GDM1 (cell line): ENCODE results near the gene ABCA2.
A peak's percentile ranks its signal among the peaks of the same experiment; 100 is the strongest.
"Not testable (repeated sequence)": the region's sequence is repeated elsewhere in the genome, so short reads cannot be mapped to it uniquely, and the experiment has no call there.

Experiments used
- DNase-seq: peaks from one replicate; lab custom pipeline; 2025; lab: John Stamatoyannopoulos, UW

Gene ABCA2

DNA sequence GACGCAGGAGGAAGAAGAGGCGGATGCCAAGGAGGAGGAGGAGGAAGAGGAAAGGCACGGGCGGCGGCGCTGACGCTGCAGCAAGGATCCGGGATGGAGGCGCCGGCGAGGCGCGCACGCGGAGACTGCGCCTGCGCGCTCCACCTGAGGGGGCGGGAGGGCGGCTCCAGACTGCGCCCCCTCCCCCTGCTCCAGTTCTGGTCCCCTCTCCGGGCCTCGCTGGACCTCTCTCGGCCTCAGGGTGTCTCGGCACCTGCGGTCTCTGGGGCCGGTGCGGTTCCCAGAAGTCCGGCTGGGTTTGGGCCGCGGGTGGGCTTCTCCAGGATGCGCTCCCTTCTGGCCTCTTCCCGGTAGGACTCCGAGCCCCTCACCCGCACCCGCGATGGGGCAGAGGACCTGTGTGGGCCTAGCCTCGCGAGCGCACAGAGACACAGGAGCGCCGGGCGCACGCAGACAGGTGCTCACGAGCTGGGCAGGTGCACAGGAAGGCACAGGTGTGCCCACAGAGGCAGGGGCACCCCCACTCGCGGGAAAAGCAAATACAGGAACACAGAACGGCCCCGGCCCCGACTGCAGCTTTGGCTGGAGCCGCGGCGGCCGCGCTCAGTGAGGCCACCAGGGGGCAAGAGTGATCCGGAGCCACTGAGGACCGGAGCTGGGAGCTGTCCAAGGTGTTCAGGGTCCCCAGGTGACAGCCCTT lies 18.2 kb upstream of the ABCA2 start, which contains the start of gene NPDC1:
Gene NPDC1, minus strand, starts transcription at position 90 of the 700 bp plus-strand sequence. CDS start 188 bp downstream, outside the sequence.
- peak; percentile 73 for DNase-seq

DNA sequence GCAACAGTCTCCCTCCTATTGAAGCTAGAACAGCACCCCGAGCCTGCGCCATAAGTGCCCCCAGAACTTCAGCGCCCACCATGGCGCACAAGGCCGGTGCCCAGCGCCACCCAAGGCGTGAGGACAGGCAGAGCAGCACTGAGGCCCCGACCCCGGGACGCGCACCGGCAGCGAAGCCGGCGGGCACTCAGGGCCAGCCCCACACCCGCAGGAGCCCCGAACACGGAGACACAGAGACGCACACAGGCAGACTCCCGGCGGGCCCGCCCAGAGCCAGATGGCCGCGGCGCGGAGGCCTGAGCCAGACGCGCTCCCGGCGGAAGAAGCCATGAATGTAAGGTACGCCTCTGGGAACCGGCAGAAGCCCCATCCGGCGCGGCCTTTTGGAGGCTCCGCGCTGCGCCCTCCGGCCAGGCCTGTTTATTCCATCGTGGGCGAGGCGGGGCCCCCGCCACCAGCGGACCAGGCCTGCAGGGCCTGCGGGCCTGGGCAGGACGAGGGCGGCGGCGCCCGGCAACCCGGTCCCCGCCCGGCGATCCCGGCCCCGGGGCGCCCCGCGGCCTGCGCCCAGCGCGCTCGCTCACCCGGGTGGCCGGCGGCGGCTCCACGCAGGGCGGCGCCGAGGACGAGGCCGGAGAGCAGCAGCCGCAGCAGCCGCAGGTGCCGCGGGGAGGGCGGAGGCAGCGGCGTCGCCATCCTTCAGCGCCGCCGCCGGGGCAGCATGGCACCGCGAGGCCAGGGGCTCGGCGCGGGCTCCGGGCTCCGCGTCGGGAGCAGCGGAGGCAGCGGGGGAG lies 17.5 kb upstream of the ABCA2 start:
- DNase-seq: no peak

DNA sequence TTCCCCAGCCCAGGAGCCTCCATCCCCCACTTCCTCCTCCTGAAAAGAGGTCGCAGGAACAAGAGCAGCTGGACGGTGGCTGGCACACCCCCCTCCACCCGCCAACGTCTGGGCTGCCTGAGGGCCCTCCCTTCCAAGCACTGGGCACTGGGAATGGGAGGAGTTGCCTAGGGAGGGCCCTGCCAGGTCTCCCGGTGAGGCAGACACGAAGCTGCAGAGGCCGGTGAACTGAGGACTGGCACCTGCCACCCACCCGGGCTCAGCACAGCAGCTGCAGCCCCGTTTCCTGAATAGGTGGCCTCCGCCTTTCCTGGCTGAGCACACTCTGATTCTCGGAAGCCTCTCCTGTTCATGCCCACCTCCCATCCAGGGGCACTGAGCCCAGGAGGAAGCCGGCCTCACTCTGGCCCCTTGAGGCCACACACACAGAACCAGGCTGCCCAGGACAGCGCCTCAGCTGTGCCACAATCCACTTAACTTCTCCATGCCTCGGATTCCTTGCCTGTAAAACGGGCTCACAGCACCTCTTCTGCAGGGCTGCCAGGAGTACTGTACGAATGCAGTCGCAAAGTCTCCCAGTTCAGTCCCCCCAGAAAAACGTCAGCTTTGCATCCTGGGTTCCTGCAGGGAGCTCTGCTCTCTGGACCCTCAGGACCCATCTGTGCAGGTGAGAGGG lies 16.6 kb upstream of the ABCA2 start:
- no peak for DNase-seq

DNA sequence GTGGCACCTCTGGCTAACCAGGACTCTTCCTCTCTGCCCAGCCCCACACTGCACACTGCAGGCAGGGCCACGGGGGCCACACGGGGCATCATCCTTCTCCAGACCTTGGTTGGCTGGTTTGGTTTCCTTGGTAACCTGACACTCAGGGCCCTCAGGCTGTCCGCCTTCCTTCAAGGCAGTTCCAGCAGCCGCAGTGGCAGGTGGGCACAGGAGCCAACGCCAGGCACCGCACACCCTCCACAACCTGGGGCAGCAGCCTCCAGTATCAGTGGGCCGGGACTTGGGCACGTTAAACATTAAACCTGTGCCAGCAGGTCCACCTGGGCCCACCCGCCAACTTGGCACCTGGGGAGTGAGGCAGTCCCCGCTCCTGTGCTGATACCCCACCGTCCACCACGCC lies 16.0 kb upstream of the ABCA2 start:
- no peak for DNase-seq

DNA sequence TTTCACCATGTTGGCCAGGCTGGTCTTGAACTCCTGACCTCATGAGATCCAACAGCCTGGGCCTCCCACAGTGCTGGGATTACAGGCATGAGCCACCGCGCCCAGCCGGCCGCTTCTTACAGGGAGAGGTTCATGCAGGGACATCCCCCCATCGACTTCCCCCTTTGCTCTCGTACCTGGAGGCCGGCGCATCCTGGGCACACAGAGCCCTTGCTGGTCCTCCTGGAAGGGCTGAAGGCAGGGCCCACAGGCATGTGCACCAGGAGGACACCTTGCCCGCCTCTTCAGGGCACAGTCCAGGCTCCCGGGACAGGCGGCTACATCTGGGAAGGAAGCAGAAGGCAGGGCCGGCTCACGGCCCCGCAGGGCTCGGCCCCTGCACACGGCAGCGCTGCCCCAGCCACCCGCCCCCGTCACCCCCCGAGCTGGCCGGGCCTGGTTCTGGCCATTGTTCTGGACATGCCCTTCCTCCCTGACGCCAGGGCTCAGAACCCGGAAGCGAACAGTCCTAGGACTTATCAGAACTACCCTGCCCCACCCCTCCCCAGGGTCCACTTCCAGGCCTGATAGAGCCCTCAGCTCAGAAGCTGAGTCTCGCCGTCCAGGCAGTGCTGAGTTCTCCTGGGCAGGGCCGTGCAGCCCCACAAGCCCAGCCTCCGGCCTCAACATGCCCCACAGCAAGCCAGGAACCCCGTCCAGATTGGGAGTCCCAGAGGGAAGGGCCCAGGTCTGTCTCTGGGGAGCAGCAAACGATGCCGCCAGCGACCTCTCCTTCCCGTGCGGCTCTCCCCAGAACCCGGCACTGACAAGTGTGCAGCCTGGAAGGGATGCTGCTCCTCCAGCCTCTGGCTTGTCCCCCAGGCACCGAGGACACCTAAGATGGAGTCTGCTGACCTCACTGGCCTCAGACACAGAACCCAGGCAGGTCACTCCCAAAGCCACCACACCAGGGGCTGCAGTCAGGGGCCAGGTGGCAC lies 15.0 kb upstream of the ABCA2 start:
- DNase-seq: no peak

DNA sequence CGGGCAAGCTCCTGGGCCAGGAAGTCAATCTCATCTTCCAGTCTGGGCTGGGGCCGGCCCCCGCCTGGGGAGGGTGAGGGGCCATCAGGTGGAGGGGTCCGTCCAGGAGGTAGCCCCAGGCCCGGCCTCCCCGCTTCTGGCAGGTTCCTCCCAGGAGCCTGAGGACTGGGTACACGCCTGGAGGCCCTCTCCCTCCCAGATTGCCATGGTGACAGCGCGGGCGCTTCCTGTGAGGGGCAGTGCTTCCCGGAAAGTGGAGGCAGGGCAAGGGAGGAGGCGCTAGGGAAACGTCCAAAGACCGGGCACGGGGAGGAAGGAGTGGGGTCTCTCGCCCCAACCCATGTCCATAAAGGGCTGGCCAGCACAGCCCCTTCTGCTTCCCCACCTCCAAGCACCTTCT lies 13.1 kb upstream of the ABCA2 start:
- no peak for DNase-seq

DNA sequence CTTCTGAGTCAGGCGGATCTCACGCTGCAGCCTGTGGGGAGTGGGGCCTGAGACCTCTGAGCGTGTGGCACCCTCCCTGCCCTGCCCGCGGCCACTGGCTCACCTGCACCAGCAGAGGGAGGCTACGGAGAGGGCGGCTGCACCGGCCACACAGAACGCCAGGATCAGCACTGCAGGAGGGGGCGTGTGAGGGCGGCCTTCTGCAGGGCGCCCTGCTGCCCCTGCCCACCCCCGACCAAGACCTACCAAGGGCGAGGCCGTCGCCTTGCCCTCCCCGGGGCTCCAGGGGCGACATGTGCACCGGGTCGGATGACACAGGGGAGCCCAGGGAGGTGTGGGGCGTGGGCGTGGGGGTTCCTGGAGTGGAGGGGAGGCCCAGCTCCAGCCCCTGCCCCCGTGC lies 12.5 kb upstream of the ABCA2 start:
- DNase-seq: no peak

DNA sequence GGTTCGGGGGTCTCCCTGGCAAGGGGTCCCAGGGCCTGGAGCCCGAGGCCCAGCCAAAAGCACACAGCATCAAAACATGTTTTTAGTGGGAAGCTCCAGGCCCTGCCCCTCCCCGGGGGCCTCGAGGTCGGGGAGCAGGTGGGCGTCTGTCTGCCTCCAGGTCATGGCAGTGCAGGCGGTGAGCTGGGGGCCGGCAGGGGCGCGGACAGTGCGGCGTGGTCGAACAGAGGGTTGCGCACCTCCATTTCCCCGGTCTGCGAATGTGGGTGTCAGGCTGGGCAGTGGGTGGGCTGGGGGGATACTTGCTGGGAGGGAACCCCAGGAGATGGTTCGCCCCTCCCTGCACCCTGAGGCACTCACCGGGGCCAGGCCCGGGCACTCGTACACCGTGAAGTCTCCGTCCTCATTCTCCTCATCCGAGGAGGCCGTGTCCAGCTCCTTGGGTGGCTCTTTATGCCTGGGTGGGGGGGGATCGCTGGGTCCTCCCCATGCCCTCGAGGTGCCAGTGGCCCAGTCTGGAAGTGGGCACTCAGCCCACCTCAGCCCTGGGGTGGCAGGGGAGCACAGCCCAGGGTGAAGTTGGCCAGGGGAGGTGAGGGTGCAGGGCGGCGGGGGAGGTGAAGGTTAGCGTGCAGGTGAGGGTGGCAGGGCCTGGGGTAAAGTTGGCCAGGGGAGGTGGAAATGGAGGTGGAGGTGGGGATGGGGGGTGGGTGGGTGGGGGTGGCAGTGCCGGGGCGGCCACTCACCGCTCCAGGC lies 11.8 kb upstream of the ABCA2 start:
- DNase-seq: no peak

DNA sequence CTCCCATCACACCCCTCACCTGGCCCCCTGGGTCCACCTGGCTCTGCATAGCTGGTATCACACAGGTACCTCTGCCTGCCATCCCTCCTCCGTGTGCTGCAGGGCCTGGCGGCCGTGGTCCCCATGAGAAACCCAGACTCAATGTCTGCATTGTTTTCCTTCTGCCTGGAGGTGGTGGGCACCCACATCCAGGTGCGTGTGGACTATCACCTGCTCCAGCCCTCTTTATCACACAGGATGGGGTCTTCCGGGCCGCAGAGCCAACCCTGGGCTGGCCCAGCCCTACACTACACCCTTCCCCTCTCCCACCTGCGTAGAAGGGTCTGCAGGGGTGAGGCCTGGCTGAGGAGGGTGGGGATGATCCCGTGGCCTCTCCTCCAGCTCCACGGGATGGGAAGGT lies 10.9 kb upstream of the ABCA2 start:
- no peak for DNase-seq

DNA sequence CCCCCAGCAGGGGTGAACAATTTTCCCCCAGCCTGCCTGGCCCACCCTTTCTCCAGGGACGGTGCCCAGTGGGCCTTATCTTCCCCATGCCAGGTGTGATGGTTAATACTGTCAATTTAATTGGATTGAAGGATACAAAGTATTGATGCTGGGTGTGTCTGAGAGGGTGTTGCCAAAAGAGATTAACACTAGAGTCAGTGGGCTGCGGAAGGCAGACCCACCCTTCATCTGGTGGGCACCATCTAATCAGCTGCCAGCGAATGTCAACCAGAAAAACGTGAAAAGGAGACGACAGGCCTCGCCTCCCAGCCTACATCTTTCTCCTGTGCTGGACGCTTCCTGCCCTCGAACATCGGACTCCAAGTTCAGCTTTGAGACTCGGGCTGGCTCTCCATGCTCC lies 9.4 kb upstream of the ABCA2 start:
- no peak for DNase-seq

DNA sequence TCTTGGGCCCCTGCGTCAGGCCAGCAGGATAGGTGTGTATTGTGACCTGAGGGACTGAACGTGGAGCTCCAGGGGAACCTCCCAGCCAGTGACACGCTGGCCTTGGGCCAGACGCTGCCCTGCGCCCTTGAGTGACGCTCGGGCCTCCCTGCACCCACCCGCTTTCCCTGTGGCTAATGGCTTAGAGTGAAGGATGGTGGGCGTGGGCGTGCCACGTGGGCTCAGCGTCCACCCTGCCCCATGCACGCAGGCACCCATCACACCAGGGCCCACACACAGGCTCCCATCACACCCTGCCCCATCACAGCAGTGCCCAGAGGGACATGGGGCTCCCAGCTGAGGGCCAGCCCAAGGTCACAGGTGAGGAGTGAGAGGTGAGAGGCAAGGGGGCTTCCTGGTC lies 9.0 kb upstream of the ABCA2 start:
- no peak for DNase-seq

DNA sequence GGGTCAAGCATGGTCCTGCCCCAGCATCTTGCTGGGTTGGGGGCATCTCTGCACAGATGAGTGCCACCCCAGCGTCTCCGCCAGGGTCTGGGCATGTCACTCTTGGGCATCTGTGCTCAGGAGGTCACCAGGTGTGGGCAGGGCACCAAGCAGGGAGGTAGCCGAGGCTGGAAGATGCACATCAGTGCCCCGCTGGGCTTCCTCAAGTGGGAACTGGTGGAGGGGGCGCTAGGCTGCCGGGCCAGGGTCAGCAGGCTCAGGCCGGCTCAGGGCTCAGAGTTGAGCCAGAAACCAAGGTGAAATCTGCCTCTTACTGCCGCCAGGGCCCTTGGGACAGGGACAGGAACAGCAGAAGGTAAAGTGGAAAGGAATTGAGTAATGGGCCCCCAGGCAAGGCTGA lies 7.9 kb upstream of the ABCA2 start:
- DNase-seq: no peak

DNA sequence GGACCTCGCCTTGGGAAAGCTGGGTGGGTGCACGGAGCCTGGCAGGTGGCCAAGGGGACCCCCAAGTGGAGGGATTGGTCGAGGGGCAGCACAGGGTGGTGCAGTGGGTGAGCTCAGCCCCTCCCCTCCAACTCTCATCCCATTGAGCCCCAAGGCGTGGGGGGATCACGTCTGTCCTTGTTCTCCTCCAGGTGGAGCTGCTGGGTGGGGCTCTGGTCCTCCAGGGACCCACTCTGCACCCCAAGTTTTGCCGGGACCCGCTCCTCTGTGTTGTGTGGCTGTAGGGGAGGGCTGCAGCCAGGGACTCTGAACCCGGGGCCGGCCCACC lies 7.4 kb upstream of the ABCA2 start:
- no peak for DNase-seq

DNA sequence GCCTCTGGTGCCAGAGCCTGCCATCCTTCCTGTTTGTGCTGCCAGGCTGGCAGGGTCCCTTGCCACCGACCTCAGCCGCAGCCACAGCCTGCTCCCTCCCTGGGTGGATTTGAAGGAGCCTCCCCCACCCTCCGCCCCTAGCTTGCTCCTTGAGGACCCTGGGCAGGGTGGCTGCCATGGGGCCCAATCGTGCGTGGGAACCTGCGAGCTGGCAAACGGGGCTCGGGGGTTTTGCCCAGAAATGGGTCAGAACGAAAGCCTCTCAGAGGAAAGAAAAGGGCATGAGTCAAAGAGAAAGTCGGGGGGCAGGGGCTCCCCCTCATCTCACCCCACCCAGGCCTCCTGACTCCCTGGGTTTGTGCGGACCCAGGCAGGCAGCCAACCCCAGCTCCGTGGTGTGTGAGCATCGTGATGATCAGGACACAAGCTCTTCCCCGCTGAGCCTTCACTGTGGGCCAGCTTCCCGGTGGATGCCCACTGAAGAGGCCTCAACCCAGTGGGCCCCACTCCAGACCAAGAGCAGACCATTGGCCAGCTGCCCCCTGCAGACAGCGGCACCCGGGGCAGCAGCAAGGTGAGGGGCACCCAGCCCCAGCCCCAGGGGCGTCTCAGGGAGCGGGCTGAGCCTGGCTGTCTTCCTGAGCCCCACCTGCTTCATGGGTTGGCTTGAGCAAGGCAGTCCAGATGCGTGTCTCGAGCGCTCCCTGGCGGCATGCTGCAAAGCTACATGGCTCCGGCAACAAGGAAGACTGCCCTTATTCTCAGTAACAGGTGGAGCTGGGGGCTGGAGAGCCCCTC lies 6.9 kb upstream of the ABCA2 start:
- DNase-seq: peak; percentile 80

DNA sequence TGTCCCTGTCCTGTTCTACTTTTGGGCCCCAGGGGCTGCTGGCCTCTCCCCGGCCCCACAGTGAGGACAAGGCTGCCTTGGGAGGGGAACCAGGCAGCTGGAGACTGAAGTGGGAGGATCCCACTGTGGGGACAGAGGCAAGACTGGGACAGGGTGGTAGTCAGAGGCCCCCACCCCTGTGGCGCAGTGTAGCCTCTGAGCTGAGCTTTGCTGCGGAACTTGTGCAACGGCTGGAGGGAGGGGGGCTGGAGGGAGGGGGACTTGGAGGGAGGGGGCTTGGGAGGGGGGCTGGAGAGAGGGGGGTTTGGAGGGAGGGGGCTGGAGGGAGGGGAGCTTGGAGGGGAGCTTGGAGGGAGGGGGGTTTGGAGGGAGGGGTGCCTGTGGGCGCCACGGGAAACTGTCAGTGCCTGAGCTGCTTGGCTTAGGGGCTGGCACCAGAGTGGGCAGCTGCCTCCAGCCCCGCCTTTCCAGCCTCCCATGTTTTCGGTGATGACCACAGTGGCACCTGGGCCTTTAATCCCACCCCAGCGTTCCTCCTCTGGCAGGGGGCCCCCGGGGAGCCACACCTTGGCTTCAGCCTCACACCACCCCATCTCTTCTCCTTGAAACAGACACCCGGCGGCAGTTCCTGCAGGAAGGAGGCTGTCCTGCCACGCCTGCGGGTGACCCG lies 6.1 kb upstream of the ABCA2 start:
- DNase-seq: peak; percentile 76

DNA sequence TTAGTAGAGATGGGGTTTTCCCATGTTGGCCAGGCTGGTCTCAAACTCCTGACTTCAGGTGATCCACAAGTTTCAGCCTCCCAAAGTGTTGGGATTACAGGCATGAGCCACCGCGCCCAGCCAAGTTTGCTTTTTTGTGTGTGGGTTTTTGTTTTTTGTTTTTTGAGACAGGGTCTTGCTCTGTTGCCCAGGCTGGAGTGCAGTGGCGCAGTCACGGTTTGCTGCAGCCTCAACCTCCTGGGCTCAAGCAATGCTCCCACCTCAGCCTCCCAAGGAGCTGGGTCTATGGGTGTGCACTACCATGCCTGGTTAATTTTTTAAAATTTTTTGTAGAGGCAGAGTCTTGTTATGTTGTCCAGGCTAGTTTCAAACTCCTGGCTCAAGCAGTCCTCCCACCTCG lies 5.4 kb upstream of the ABCA2 start:
- DNase-seq: not testable (repeated sequence)

DNA sequence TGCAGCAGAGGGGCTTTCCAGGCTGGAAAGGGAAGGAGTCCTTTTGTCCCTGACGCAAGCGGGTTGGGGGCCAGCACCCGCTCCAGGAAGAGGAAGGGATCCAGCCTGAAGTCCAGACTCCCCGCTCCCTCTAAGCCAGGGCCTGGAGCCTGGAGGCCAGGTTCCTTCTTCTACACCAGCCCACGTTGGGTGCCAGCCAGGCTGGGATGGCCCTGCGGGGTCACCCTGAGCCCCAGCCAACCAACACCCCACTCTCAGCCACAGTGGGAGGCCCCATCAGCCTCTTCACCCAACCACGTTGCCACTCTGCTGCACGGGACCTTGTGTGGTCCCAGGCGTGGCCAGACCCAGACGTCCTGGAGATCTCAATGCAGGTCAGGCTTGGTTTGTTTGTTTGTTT lies 4.8 kb upstream of the ABCA2 start:
- DNase-seq: peak; percentile 84

DNA sequence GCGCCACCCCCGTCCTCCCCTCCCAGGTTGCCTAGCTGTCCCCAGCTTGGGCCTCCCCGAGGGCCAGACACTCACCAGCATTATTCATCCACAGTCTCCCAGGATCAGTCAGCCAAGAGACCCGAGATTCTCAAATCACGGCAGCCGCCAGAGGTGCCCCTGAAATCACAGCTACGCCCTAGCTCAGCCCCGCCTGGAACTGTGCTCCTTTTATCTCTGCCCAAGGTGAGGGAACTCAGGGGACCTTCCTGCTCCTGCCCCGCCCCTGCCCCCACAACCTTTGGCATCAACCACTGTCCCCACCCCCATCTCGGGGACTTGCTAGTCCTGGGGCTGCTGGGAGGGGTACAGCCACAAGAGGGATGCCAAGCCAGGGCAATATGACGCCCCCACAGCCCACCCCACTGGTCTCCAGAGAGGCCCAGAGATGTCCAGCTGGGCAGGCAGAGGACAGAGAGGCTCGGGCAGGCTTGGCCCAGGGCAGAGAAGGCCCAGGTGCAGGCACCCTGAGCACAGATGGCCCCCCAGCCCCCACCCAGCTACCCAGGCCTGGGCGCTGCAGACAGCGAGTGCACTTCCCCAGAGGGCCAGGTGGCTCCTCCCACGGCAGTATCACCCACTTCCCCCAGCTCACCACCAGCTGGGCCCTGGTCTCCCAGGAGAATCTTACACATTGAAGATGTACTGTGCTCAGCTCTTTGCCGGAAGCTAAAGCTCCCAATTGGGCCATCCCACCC lies 4.0 kb upstream of the ABCA2 start, which contains the start of gene FUT7:
Gene FUT7, minus strand, starts transcription at position 185 of the 737 bp plus-strand sequence. Its CDS starts 97 bp downstream, at position 88.
- peak; percentile 38 for DNase-seq
